K562 (cell line): ENCODE measurements around the gene GLMP. TPM values are rescaled to one million over a fixed set of nuclear protein-coding genes. Genes with fewer than 3 reads are reported as not detected.

ENCODE experiments used
- CHAMP1 ChIP-seq: fragments of 450-650 bp; IDR thresholded peaks from 2 replicates; pipeline ENCODE4 v1.6.1; 2016; ENCODE audit warnings: mild to moderate bottlenecking
- EGR1 ChIP-seq: fragments of 450-650 bp; conservative IDR thresholded peaks from 2 replicates; pipeline ENCODE4 v1.6.1; 2017; ENCODE audit warnings: mild to moderate bottlenecking
- EP300 ChIP-seq: IDR thresholded peaks from 2 replicates; pipeline ENCODE4 v1.6.1; 2012; ENCODE audit warnings: low read length, improper control_type of control experiment
- FOXP1 ChIP-seq: sonication (generic); formaldehyde crosslinking; IDR thresholded peaks from 2 replicates; pipeline ENCODE4 v1.8.0; 2022; ENCODE audit warnings: mild to moderate bottlenecking, missing genetic modification reagents
- HDAC2 ChIP-seq: fragments of 450-650 bp; IDR thresholded peaks from 2 replicates; pipeline ENCODE4 v1.6.1; 2016; ENCODE audit warnings: mild to moderate bottlenecking
- HDAC8 ChIP-seq: fragments of 450-650 bp; IDR thresholded peaks from 2 replicates; pipeline ENCODE4 v1.6.1; 2016; ENCODE audit warnings: mild to moderate bottlenecking, missing genetic modification characterization, moderate library complexity, missing compliant biosample characterization
- MAZ ChIP-seq, 2 experiments: fragments of 450-650 bp in 1 of 2; sonication (generic) in 1 of 2; formaldehyde crosslinking; IDR thresholded peaks in 1 of 2; conservative IDR thresholded peaks in 1 of 2; 2 replicates each; pipeline versions ENCODE4 v1.4.0 to v1.5.0; 2020; ENCODE audit warnings: mild to moderate bottlenecking in 1 of 2, missing genetic modification reagents in 1 of 2
- NCOR1 ChIP-seq: fragments of 450-650 bp; IDR thresholded peaks from 2 replicates; pipeline ENCODE4 v1.6.1; 2016; ENCODE audit warnings: mild to moderate bottlenecking, moderate library complexity
- NFATC3 ChIP-seq: fragments of 450-650 bp; IDR thresholded peaks from 2 replicates; pipeline ENCODE4 v1.6.1; 2017; ENCODE audit warnings: mild to moderate bottlenecking
- NFE2L1 ChIP-seq: fragments of 450-650 bp; IDR thresholded peaks from 2 replicates; pipeline ENCODE4 v1.6.1; 2016; ENCODE audit warnings: missing genetic modification characterization, low read depth, mild to moderate bottlenecking, missing compliant biosample characterization, moderate library complexity, borderline replicate concordance
- RCOR1 ChIP-seq, 2 experiments: IDR thresholded peaks; 2 replicates each; pipeline ENCODE4 v1.6.1; 2012; ENCODE audit warnings: low read depth in 2 of 2, low read length in 2 of 2, borderline replicate concordance in 1 of 2, improper control_type of control experiment in 1 of 2
- STAT5A ChIP-seq: IDR thresholded peaks from 2 replicates; pipeline ENCODE4 v1.6.1; 2012; ENCODE audit warnings: low read length, inconsistent platforms, borderline replicate concordance
- THRAP3 ChIP-seq: fragments of 450-650 bp; IDR thresholded peaks from 2 replicates; pipeline ENCODE4 v1.6.1; 2016; ENCODE audit warnings: mild to moderate bottlenecking, inconsistent platforms, borderline replicate concordance
- TRIM24 ChIP-seq, 2 experiments: fragments of 450-650 bp; IDR thresholded peaks; 2 replicates each; pipeline ENCODE4 v1.6.1; 2016
- ZBTB17 ChIP-seq: fragments of 450-650 bp; formaldehyde crosslinking; IDR thresholded peaks from 2 replicates; pipeline ENCODE4 v1.4.0; 2020; ENCODE audit warnings: mild to moderate bottlenecking
- ZNF551 ChIP-seq: fragments of 250-450 bp; sonication (Bioruptor Pico); IDR thresholded peaks from 2 replicates; pipeline ENCODE4 v1.5.0; 2021; ENCODE audit warnings: mild to moderate bottlenecking, moderate library complexity
- polyA plus RNA-seq, 8 experiments: library from polyadenylated mRNA; depleted of rRNA in 4 of 8; stranded (reverse) in 5 of 8; unstranded in 3 of 8; fragments of >200 nt; fragmentation: Nextera tagmentation in 2 of 8; fragmentation: Illumina TruSeq in 1 of 8; extraction: Ambion mirVana in 2 of 8; extraction: Trizol in 1 of 8; gene quantifications; 2 replicates each; pipeline versions ENCODE4 v1.2.1 to v1.2.3, GENCODE V29; 2011 to 2014; ENCODE audit warnings: inconsistent platforms in 1 of 8, missing spikeins in 1 of 8
- total RNA-seq, 7 experiments: library from RNA; depleted of rRNA in 6 of 7; stranded (reverse); fragments of >200 nt in 6 of 7; fragmentation: Illumina TruSeq in 2 of 7; extraction: Trizol in 2 of 7; gene quantifications; 2 replicates each; pipeline versions ENCODE4 v1.2.1 to v1.2.3, GENCODE V29; 2011 to 2021; ENCODE audit warnings: low replicate concordance in 1 of 7
- TF ChIP-seq, protein P1 (sequence below): fragments of 250-450 bp; sonication (Bioruptor Pico); IDR thresholded peaks from 2 replicates; pipeline ENCODE4 v1.8.0; 2022; ENCODE audit warnings: moderate library complexity, mild to moderate bottlenecking, inconsistent platforms
- TF ChIP-seq, protein P2 (sequence below): fragments of 200-800 bp; sonication (Bioruptor generic); IDR thresholded peaks from 2 replicates; pipeline ENCODE4 v1.6.1; 2017; ENCODE audit warnings: missing genetic modification characterization, missing compliant biosample characterization
- TF ChIP-seq, protein P3 (sequence below): IDR thresholded peaks from 3 replicates; pipeline ENCODE4 v1.6.1; 2011; ENCODE audit warnings: borderline replicate concordance, mild to moderate bottlenecking; ENCODE audit not compliant: insufficient read length, insufficient read depth
- TF ChIP-seq, protein P4 (sequence below): fragments of 250-450 bp; sonication (Bioruptor Pico); IDR thresholded peaks from 2 replicates; pipeline ENCODE4 v1.6.1; 2021; ENCODE audit warnings: mild to moderate bottlenecking

GLMP gene
- total and polyA plus RNA-seq, 9 of the 15 experiments (the other 6 are each of a cell fraction or from before 2014, with no cell fraction given) = 8.3 to 28.2 (median 22.4) TPM

DNA sequence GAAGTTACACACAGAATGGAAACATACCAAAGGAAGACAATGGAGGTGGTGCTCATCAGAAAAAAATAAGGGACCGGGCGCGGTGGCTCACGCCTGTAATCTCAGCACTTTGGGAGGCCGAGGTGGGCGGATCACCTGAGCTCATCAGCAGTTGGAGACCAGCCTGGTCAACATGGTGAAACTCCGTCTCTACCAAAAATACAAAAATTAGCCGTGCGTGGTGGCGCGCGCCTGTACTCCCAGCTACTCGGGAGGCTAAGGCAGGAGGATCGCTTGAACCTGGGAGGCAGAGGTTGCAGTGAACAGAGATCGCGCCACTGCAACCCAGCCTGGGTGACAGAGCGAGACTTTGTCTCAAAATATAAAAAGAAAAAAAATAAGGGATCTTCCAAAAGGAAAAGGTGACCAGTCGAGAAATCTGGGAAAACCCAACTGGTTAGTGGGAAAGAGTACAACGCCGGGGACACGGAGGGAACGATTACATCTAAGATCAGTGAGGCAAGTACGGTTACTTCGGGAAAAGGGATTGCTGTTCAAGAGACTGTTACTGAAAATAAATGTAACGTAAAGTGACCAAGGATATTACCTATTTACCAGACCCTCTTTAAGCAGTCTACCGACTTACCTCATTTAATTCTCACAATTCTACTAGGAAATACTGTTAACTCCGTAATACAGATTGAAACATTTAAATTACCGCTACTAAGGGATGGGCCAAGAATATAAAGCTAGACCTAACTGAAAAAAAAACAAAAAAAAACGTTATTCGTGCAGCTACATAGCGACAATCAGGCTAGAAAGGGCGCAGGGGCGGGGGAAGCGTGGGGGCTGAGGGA lies 41.8 kb upstream of the GLMP start (continued):
- TF ChIP-seq HDAC8 (tag) (no peak), STAT5A (no peak), HDAC2 (peak; percentile 14; the same call in 1 of the 2 replicates), NFATC3 (no peak), TRIM24 (IDR thresholded peaks at IDR 0.05) (peak; percentile 12 to 26; a peak in 1 of 4 replicates), THRAP3 (0 out of 2 replicates have a peak, but pooled peaks have one; percentile 53), ZBTB17 (CRISPR knock-in tag) (no peak), NCOR1 (no peak), NFE2L1 (tag) (no peak), ZNF551 (no peak), EGR1 (peak; percentile 33; the same call in 1 of the 2 replicates), CHAMP1 (no peak), FOXP1 (CRISPR knock-in tag) (no peak), EP300 (no peak), MAZ (CRISPR knock-in tag; conservative IDR thresholded peaks at IDR 0.05 in 1 of 2, IDR thresholded peaks at IDR 0.05 in 1 of 2) (no peak), RCOR1 (IDR thresholded peaks at IDR 0.05; ENCODE audit: borderline replicate concordance in 1 of 2, low read depth in 2 of 2, low read length in 2 of 2) (0 out of 4 replicates have a peak, but pooled peaks of 1 of the 2 experiments have one; percentile 33)
- TF ChIP-seq, protein P1, sequence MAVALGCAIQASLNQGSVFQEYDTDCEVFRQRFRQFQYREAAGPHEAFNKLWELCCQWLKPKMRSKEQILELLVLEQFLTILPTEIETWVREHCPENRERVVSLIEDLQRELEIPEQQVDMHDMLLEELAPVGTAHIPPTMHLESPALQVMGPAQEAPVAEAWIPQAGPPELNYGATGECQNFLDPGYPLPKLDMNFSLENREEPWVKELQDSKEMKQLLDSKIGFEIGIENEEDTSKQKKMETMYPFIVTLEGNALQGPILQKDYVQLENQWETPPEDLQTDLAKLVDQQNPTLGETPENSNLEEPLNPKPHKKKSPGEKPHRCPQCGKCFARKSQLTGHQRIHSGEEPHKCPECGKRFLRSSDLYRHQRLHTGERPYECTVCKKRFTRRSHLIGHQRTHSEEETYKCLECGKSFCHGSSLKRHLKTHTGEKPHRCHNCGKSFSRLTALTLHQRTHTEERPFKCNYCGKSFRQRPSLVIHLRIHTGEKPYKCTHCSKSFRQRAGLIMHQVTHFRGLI (CRISPR knock-in tag) = no peak
- TF ChIP-seq, protein P2, sequence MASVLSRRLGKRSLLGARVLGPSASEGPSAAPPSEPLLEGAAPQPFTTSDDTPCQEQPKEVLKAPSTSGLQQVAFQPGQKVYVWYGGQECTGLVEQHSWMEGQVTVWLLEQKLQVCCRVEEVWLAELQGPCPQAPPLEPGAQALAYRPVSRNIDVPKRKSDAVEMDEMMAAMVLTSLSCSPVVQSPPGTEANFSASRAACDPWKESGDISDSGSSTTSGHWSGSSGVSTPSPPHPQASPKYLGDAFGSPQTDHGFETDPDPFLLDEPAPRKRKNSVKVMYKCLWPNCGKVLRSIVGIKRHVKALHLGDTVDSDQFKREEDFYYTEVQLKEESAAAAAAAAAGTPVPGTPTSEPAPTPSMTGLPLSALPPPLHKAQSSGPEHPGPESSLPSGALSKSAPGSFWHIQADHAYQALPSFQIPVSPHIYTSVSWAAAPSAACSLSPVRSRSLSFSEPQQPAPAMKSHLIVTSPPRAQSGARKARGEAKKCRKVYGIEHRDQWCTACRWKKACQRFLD (CRISPR knock-in tag) = no peak
- TF ChIP-seq, protein P3, sequence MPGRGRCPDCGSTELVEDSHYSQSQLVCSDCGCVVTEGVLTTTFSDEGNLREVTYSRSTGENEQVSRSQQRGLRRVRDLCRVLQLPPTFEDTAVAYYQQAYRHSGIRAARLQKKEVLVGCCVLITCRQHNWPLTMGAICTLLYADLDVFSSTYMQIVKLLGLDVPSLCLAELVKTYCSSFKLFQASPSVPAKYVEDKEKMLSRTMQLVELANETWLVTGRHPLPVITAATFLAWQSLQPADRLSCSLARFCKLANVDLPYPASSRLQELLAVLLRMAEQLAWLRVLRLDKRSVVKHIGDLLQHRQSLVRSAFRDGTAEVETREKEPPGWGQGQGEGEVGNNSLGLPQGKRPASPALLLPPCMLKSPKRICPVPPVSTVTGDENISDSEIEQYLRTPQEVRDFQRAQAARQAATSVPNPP = no peak
- TF ChIP-seq, protein P4, sequence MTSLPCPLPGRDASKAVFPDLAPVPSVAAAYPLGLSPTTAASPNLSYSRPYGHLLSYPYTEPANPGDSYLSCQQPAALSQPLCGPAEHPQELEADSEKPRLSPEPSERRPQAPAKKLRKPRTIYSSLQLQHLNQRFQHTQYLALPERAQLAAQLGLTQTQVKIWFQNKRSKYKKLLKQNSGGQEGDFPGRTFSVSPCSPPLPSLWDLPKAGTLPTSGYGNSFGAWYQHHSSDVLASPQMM (CRISPR knock-in tag) = no peak
